Lower leg skin (tissue), 4 donors: ENCODE measurements around the gene PTPRCAP. TPM values are rescaled to one million over a fixed set of nuclear protein-coding genes. Genes with fewer than 3 reads are reported as not detected.

Experiments used
- DNase-seq, 2 donors: peaks; one replicate each; pipeline ENCODE4 v3.0.0-alpha.2; 2019; ENCODE audit warnings: low spot score in 2 of 2
- H3K4me3 ChIP-seq: fragments of 200-600 bp; sonication (generic); 2 replicates; pipeline ENCODE4 v1.5.1; 2017; ENCODE audit warnings: mild to moderate bottlenecking, low read depth; ENCODE audit not compliant: poor library complexity, severe bottlenecking
- CTCF ChIP-seq, 3 donors: fragments of 450-650 bp; IDR thresholded peaks; one replicate each; pipeline ENCODE4 v1.5.1; 2016; ENCODE audit warnings: antibody characterized with exemption in 3 of 3, mild to moderate bottlenecking in 3 of 3, moderate library complexity in 2 of 3
- POLR2A ChIP-seq, 2 donors: fragments of 450-650 bp; IDR thresholded peaks; one replicate each; pipeline ENCODE4 v1.6.1; 2016 to 2017; ENCODE audit warnings: antibody characterized with exemption in 2 of 2, mild to moderate bottlenecking in 1 of 2, moderate library complexity in 1 of 2
- WGBS, 2 donors: methylation state at CpG; one replicate each; pipeline ENCODE4 v1.1.5; 2018; 5-methylcytosine and 5-hydroxymethylcytosine counted together
- intact Hi-C: fragments of 100-400 bp; cut with DNase I; formaldehyde crosslinking; loops from one replicate; pipeline ENCODE4 v1.15.0; 2023; ENCODE audit warnings: low total_unique reads
- total RNA-seq, 4 donors: library from RNA; depleted of rRNA; stranded (reverse); fragments of >200 nt; gene quantifications; one replicate each; pipeline ENCODE4 v1.1.0, GENCODE V29; 2016

PTPRCAP gene
- total RNA-seq, 4 donors from 2014 or later, result 1.6 to 2.9 (median 2.1) TPM

GRCh38 chr11:67458266-67458665 lies 20.8 kb upstream of the PTPRCAP start:
- DNase-seq, result no peak
- 85 to 88% methylated on average over 19 of the region's 19 CpGs for WGBS, 2 donors
- no peak overlapping the region for H3K4me3 ChIP-seq
- intact Hi-C loops, result no loop called here
- TF ChIP-seq CTCF (IDR thresholded peaks at IDR 0.05) (no peak), POLR2A (IDR thresholded peaks at IDR 0.05) (no peak)

GRCh38 chr11:67457453-67457852 lies 20.0 kb upstream of the PTPRCAP start:
- no peak overlapping the region for H3K4me3 ChIP-seq
- intact Hi-C loops, result no loop called here
- 88 to 93% methylated on average over 12 of the region's 12 CpGs for WGBS, 2 donors
- no peak for DNase-seq
- TF ChIP-seq CTCF (IDR thresholded peaks at IDR 0.05) (no peak), POLR2A (IDR thresholded peaks at IDR 0.05) (no peak)

- WGBS, 2 donors, result 85 to 87% methylated on average over 18 to 20 of the region's 25 CpGs
- no peak for DNase-seq
- intact Hi-C loops, result no loop called here
Observed at GRCh38 chr11:67456068-67456705, 18.7 kb upstream of the PTPRCAP start.

GRCh38 chr11:67455054-67455453 lies 17.6 kb upstream of the PTPRCAP start, which contains the start of gene CABP4:
TSS of gene CABP4 (plus strand) at chr11:67455354. CDS start at chr11:67455424, 70 bp downstream.
- intact Hi-C loops, result no loop called here
- no peak for DNase-seq

More at GRCh38 chr11:67456068-67456705, 18.7 kb upstream of the PTPRCAP start:
- TF ChIP-seq CTCF (IDR thresholded peaks at IDR 0.05) (no peak), POLR2A (IDR thresholded peaks at IDR 0.05) (no peak)
- no peak overlapping the region for H3K4me3 ChIP-seq

GRCh38 chr11:67453816-67454732 lies 16.6 kb upstream of the PTPRCAP start:
- DNase-seq, result no peak
- no peak for TF ChIP-seq POLR2A (IDR thresholded peaks at IDR 0.05)
- no peak for TF ChIP-seq CTCF (IDR thresholded peaks at IDR 0.05)
- H3K4me3 ChIP-seq, result no peak overlapping the region
- 81 to 86% methylated on average over 18 to 21 of the region's 21 CpGs for WGBS, 2 donors
- intact Hi-C loops, result no loop called here

More at GRCh38 chr11:67455054-67455453, 17.6 kb upstream of the PTPRCAP start, which contains the start of gene CABP4:
- 93 to 94% methylated on average over 3 of the region's 3 CpGs for WGBS, 2 donors
- H3K4me3 ChIP-seq, result no peak within 1 kb of the TSS
- TF ChIP-seq CTCF (IDR thresholded peaks at IDR 0.05), result no peak
- TF ChIP-seq POLR2A (IDR thresholded peaks at IDR 0.05), result no peak
